GM21390 (cell line): ENCODE data around the gene GATA1.
"Not testable (repeated sequence)": the region's sequence is repeated elsewhere in the genome, so short reads cannot be mapped to it uniquely, and the experiment has no call there.

Source experiments
- ATAC-seq: cut with Tn5 transposase; IDR thresholded peaks from one replicate; pipeline ENCODE4 v1.9.1; 2021; ENCODE audit not compliant: unreplicated experiment

Gene GATA1

DNA sequence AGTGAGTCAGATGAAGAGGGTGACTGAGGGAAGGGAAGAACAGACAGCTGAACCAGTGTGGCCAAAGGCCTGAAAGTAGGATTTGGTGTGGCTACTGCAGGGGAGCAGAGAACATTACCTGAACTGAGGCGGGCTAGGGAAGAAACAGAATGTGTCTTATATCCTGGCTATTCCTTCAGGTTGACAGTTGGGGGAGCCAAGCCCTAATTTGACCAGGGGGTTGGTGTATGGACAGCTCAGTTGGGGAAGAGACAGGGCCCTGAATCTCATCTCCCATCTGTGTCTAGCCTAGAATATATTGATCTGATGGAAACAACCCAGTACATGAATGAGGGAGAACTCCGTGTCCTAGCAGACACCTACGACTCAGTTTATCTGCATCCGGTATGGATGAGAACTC, 19.7 kb downstream of the GATA1 start:
- no peak for ATAC-seq

DNA sequence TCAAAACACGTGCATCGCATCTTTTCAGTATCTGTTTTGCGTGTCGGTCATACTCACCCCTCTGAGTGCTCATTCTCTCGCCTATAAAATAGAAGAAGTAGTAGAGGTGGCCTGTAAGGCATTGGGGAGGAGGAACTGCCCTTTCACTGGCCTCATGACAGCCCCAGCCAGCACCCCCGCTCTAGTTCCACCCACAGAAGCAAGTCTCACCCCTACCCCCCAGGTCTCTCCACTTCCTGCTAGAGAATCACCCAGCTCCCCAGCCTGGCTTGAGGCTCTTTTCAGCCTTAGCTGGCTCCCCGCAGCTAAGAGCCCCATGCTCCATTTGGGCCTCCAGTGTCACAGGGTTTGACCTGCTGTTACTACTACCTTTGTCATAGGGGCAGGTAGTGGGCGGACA, 27.3 kb downstream of the GATA1 start:
- no peak for ATAC-seq

GRCh38 chrX:48814722-48815121, 28.3 kb downstream of the GATA1 start:
- no peak for ATAC-seq

DNA sequence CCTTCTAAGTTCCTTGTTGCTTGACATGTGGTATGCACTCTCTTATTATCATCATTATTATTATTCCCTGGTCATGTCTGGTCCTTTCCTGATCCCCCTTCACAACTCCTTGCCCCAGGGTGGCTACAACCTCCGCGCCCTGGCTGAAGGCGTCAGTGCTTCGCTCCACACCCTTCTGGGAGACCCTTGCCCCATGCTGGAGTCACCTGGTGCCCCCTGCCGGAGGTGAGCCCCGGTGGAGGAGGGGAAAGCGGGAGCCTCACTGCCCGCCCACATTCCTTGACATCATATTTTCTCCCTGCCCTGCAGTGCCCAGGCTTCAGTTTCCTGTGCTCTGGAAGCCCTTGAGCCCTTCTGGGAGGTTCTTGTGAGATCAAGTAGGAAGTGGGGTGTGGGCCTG, 28.9 kb downstream of the GATA1 start:
- ATAC-seq: no peak

DNA sequence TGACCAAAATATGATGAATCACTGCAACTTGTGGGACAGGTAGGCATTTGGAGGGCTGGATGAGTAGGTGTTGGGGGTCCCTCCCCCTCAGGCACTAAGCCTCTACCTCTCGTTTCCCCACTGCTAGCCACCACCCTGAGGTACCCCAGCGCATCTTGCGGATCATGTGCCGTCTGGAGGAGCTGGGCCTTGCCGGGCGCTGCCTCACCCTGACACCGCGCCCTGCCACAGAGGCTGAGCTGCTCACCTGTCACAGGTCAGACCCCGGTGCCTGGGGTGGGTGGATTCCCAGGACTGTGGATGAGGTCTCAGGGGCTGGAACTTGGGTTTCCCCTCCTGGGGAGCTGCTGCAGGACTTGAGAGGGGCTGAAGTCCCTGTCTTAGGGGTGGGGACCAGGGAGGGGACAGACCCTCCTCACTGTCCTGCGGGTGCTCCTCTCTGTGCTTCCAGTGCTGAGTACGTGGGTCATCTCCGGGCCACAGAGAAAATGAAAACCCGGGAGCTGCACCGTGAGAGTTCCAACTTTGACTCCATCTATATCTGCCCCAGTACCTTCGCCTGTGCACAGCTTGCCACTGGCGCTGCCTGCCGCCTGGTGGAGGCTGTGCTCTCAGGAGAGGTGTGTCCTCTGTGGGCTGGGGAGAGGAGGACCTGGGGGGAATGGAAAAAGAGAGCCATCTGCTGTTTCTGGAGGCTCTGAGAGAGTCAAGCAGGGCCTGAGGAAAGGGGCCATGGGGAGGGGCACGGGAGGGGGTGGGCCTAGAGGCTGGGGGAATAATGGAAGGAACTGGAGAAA, 29.8 kb downstream of the GATA1 start:
- no peak for ATAC-seq

DNA sequence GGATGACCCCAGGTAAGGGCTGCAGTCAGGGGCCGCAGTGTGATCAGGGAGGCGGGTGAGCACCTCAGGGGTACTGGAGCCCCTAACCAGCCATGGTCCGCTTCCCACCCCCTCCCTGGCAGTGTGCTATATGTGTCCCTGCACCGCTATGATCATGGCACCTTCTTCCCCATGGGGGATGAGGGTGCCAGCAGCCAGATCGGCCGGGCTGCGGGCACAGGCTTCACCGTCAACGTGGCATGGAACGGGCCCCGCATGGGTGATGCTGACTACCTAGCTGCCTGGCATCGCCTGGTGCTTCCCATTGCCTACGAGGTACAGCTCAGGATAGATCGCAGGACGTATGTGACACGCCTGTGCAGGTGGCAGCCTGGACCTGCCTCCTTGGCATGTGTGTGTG, 31.7 kb downstream of the GATA1 start:
- ATAC-seq: no peak

DNA sequence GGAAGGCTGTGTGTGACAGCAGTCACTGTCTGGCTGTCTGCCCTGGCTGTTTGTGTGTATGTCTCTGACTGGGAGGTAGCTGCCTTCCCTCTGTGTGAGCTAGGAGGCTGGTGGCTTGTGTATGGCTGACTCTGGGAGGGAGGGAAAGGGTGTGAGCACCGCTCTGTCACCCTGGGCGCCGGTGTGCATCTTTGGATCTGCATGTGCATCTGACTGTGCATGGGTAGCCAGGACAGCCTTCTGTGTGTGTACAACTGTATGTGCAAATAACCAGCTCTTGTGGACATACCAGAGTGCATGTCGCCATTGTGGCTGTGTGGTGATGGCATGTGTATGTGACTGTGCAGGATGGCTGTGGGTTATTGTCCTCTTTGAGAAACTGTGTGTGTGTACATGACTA, 32.5 kb downstream of the GATA1 start:
- no peak for ATAC-seq

- not testable (repeated sequence) for ATAC-seq
Measured at GRCh38 chrX:48819394-48819793, 33.0 kb downstream of the GATA1 start.

DNA sequence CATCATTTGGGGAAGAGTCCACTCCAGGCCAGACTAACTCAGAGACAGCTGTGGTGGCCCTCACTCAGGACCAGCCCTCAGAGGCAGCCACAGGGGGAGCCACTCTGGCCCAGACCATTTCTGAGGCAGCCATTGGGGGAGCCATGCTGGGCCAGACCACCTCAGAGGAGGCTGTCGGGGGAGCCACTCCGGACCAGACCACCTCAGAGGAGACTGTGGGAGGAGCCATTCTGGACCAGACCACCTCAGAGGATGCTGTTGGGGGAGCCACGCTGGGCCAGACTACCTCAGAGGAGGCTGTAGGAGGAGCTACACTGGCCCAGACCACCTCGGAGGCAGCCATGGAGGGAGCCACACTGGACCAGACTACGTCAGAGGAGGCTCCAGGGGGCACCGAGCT, 36.7 kb downstream of the GATA1 start:
- no peak for ATAC-seq

GRCh38 chrX:48824066-48824465, 37.7 kb downstream of the GATA1 start:
- ATAC-seq: no peak

DNA sequence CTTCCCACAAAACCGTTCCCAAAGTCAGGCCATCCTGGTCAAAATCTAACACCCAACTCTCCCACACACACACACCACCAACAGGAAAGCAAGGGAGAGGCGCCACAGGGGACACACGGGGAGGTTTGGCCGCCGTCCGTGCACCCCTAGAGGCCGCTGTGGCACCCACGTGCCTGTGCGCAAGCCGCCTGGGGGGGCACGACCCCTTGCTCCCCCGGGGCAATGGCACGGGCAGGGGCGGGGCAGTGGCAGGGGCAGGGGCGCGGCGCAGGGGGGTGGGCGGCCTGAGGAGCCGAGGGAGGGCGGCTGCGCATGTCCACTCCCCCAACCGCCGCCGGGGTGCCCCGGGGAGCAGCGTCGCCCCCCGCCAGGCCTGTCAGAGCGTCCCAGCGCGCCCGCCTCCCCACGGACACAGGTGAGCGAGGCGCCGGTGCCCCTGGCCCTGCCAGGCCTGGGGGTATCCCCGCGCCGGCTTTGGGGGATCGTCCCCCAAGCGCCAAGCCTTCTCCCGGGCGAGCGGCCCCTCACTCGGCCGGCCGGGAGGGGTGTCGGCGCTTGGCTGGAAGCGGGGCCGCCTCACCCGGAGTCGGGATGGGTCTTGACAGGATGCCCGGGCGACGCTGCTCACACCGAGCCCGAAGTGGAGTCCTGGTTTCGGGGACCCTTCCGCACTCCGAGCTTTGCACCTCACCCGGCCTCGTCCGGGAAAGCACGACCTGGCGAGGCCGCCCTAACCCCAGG, 39.9 kb downstream of the GATA1 start, which contains the start of gene ERAS:
Gene ERAS (plus strand): TSS at position 379 of the 741 bp plus-strand sequence. CDS start 2,611 bp downstream, outside the sequence.
- no peak for ATAC-seq

GRCh38 chrX:48826876-48827653, 40.7 kb downstream of the GATA1 start:
- no peak for ATAC-seq

GRCh38 chrX:48827654-48827968, 41.2 kb downstream of the GATA1 start:
- ATAC-seq: no peak

GRCh38 chrX:48829016-48829735, 42.8 kb downstream of the GATA1 start:
- ATAC-seq: no peak

DNA sequence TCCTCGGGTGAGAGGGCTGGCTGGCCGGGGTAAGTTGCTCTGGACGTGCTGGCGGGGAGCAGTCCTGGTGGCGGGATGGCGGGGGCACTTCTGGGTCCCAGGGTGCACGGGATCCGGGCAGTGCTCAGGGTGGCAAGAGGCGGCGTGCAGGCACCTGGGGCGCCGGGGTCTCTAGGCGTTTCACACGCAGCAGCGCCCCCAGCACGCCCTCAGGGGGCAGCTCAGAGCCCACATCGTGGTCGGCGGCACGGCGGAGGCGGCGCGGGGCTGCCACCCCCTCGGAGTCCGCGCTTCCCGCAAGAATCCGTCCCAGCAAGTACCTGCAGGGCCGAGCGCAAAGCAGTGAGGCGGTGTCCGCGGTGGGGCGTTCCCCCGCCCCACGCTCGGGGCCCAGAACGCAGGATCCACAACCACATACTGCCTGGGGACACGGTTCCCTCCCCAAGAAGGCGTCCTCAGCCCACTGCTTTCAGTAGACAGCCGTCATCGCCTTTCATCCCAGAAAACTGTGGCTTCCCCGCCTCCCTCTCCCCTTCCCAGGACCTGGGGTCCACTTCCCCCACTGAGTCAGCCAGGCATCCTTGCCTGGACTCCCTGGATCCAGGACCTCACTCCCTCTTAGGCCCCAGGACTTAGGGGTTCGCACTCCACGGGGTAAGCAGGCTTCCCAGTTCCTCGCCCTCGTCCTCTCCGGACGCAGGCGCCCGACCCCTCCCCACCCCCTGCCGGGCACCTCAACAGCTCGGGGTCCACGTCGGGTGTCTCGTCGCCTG, 44.9 kb downstream of the GATA1 start:
- ATAC-seq: no peak

GRCh38 chrX:48831909-48832291, 45.5 kb downstream of the GATA1 start:
- ATAC-seq: no peak

DNA sequence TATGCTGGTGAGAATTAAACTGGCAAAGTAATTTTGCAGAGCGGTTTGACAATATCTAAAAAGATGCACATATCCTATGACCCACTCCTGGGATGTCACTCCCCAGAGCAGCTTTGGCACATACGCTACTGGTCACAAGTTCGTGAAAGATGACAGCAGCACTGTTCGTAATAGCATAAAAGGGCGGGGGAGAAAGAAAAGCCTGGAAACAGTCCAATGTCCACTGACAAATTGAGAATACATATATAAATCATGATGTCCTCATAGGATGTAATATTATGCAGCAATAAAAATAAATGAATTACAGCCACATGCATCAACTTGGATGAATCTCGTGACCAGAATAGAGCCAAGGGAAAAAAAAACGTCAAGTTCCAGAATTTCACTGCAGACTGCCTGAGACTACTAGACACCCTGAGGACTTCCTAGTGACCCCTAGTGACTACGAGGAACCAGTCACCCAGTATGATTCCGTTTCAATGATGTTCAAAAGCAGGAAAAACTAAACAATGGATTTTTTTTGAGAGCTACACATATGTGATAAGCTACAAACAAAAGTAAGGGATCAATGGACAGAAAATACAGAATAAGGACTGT, 47.2 kb downstream of the GATA1 start:
- ATAC-seq: no peak

- ATAC-seq: no peak
Measured at GRCh38 chrX:48834383-48834709, 48.0 kb downstream of the GATA1 start.

- no peak for ATAC-seq
Measured at GRCh38 chrX:48835524-48836329, 49.3 kb downstream of the GATA1 start, which contains the start of gene PCSK1N. Gene PCSK1N (minus strand): TSS chrX:48835610. CDS start chrX:48835532, 78 bp downstream.
